HL-60 (cell line): Measurements from ENCODE around the gene ANKS1B.
"Not testable (repeated sequence)": the region's sequence is repeated elsewhere in the genome, so short reads cannot be mapped to it uniquely, and the experiment has no call there.

Source experiments
- DNase-seq, 2 experiments: peaks; one replicate each; pipeline ENCODE4 v3.0.0-alpha.2; 2010 to 2020; ENCODE audit warnings: low read depth in 1 of 2, low spot score in 1 of 2
- H3K27ac ChIP-seq: fragments of 250-450 bp; sonication (Bioruptor Pico); replicated peaks from 2 replicates; pipeline ENCODE4 v1.5.1; 2020; ENCODE audit warnings: mild to moderate bottlenecking, moderate library complexity
- H3K27me3 ChIP-seq: fragments of 250-450 bp; sonication (Bioruptor Pico); 2 replicates; pipeline ENCODE4 v1.5.1; 2021; ENCODE audit warnings: mild to moderate bottlenecking, moderate library complexity; ENCODE audit not compliant: insufficient read depth, poor library complexity, severe bottlenecking
- H3K4me3 ChIP-seq: replicated peaks from 2 replicates; pipeline ENCODE4 v1.5.1; 2011; ENCODE audit warnings: mild to moderate bottlenecking, control low read depth, low read length; ENCODE audit not compliant: insufficient read depth
- GABPA ChIP-seq: IDR thresholded peaks from 2 replicates; pipeline ENCODE4 v1.6.1; 2012; ENCODE audit warnings: low read depth
- POLR2AphosphoS5 ChIP-seq: IDR thresholded peaks from 2 replicates; pipeline ENCODE4 v1.6.1; 2012; ENCODE audit warnings: low read depth
- SPI1 ChIP-seq: IDR thresholded peaks from 2 replicates; pipeline ENCODE4 v1.6.1; 2012; ENCODE audit warnings: low read depth, mild to moderate bottlenecking, borderline replicate concordance
- TF ChIP-seq, protein P1 (sequence below): IDR thresholded peaks from 2 replicates; pipeline ENCODE4 v1.6.1; 2012; ENCODE audit warnings: low read depth; ENCODE audit not compliant: insufficient replicate concordance
- TF ChIP-seq, protein P2 (sequence below): IDR thresholded peaks from one replicate; pipeline ENCODE4 v1.5.1; 2011; ENCODE audit warnings: low read length, control low read depth, inconsistent platforms; ENCODE audit not compliant: insufficient read depth

The ANKS1B gene

DNA sequence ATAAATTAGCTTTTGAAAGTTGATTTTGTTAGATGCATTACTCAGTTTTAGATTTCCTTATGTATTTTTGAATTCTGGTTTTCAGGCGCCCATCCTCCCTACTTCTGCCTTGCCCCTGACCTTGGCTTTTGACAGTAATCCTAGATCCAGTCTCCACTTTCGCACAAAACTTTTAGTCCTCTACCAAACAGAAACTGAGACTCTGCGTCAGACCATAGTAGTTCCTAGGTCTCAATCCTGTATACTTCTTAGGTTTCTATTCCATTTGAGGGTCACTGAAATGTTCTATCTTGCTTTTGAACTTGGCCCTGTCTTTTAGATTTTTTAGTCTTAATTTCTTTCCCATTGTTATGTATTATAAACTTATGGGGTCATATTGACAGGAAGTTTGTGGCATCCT lies 645.1 kb downstream of the ANKS1B start:
- H3K27ac ChIP-seq, result no peak overlapping the region
- no peaks in the 10 kb centered on the region for H3K27me3 ChIP-seq
- DNase-seq, result no peak
- TF ChIP-seq POLR2AphosphoS5 (no peak), GABPA (no peak), SPI1 (no peak)
- H3K4me3 ChIP-seq, result no peak overlapping the region

DNA sequence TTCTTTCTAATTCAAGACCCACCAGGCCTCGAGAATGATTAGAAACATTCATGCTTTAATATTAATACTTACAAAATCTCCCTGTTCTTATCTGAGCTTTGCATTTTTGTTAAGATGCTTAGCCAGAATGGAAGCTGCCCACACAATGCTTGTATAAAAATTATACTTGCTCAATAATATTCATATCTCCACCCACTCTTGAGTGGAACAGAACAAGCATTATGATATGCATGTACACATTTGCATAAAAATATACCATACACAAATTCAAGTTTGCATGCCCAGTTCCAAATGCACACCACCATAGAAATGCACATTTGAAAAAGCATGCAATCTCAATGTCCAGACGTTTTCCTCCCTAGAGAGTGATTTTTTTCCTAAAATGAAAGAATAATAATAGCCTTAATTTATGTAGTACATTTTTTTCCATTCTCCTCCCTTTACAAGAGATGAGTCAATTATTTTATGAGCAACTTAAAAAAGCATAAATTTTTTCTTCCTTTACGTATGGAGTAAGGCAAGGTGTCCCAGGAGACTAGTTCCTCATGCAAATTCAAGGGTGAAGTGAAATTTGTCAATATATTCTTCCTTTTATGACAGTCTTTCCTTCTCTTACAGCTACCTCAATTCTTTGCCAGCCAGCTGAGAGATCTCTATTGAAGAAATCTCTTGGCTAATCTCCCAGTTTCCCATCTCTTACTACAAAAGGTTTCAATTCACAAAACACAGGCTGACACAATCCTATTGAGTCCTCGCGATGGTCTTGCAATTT lies 650.3 kb downstream of the ANKS1B start:
- no peak overlapping the region for H3K27ac ChIP-seq
- no peak overlapping the region for H3K4me3 ChIP-seq
- no peak for DNase-seq
- no peaks in the 10 kb centered on the region for H3K27me3 ChIP-seq
- TF ChIP-seq SPI1 (no peak), GABPA (no peak), POLR2AphosphoS5 (no peak)
- TF ChIP-seq, protein P1, sequence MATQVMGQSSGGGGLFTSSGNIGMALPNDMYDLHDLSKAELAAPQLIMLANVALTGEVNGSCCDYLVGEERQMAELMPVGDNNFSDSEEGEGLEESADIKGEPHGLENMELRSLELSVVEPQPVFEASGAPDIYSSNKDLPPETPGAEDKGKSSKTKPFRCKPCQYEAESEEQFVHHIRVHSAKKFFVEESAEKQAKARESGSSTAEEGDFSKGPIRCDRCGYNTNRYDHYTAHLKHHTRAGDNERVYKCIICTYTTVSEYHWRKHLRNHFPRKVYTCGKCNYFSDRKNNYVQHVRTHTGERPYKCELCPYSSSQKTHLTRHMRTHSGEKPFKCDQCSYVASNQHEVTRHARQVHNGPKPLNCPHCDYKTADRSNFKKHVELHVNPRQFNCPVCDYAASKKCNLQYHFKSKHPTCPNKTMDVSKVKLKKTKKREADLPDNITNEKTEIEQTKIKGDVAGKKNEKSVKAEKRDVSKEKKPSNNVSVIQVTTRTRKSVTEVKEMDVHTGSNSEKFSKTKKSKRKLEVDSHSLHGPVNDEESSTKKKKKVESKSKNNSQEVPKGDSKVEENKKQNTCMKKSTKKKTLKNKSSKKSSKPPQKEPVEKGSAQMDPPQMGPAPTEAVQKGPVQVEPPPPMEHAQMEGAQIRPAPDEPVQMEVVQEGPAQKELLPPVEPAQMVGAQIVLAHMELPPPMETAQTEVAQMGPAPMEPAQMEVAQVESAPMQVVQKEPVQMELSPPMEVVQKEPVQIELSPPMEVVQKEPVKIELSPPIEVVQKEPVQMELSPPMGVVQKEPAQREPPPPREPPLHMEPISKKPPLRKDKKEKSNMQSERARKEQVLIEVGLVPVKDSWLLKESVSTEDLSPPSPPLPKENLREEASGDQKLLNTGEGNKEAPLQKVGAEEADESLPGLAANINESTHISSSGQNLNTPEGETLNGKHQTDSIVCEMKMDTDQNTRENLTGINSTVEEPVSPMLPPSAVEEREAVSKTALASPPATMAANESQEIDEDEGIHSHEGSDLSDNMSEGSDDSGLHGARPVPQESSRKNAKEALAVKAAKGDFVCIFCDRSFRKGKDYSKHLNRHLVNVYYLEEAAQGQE, result no peak
- TF ChIP-seq, protein P2, sequence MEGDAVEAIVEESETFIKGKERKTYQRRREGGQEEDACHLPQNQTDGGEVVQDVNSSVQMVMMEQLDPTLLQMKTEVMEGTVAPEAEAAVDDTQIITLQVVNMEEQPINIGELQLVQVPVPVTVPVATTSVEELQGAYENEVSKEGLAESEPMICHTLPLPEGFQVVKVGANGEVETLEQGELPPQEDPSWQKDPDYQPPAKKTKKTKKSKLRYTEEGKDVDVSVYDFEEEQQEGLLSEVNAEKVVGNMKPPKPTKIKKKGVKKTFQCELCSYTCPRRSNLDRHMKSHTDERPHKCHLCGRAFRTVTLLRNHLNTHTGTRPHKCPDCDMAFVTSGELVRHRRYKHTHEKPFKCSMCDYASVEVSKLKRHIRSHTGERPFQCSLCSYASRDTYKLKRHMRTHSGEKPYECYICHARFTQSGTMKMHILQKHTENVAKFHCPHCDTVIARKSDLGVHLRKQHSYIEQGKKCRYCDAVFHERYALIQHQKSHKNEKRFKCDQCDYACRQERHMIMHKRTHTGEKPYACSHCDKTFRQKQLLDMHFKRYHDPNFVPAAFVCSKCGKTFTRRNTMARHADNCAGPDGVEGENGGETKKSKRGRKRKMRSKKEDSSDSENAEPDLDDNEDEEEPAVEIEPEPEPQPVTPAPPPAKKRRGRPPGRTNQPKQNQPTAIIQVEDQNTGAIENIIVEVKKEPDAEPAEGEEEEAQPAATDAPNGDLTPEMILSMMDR, result no peak

- Histone ChIP-seq H3K4me3 (no peak overlapping the region), H3K27ac (no peak overlapping the region), H3K27me3 (no peaks in the 10 kb centered on the region)
- no peak for TF ChIP-seq POLR2AphosphoS5
- TF ChIP-seq, protein P1, result no peak
- no peak for TF ChIP-seq SPI1
- TF ChIP-seq, protein P2, result no peak
- no peak for TF ChIP-seq GABPA
- DNase-seq, result no peak
Measured at GRCh38 chr12:99332936-99333591, 651.7 kb downstream of the ANKS1B start.

DNA sequence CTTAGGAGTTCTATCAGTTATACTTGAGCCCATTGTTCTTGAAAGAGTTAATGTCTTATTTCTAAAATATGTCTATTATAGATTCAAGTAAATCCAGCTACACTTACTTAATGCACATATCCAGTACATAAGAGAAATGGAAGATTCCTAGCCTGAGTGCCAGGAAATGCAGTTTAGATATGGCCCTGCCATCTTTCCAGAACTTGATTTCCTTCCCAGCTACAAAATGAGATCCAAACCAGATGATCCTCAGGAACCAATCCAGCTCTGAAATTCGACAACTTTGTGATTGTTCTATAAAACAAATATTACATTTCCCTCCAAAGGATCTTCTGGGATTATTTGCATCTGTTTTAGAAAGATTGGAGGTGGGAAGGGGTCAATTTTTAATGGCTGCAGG lies 654.5 kb downstream of the ANKS1B start:
- H3K27ac ChIP-seq, result no peak overlapping the region
- DNase-seq, result no peak
- H3K27me3 ChIP-seq, result no peaks in the 10 kb centered on the region
- no peak overlapping the region for H3K4me3 ChIP-seq
- no peak for TF ChIP-seq POLR2AphosphoS5
- TF ChIP-seq, protein P1, result no peak

DNA sequence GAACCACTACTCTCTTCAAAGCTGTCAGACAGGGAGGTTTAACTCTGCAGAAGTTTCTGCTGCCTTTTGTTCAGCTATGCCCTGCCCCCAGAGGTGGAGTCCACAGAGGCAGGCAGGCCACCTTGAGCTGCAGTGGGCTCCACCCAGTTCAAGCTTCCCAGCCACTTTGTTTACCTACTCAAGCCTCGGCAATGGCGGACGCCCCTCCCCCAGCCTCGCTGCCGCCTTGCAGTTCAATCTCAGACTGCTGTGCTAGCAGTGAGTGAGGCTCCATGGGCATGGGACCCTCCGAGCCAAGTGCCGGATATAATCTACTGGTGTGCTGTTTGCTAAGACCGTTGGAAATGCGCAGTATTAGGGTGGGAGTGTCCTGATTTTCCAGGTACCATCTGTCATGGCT lies 663.5 kb downstream of the ANKS1B start:
- DNase-seq, H3K27me3 ChIP-seq, H3K4me3 ChIP-seq, H3K27ac ChIP-seq: not testable (repeated sequence)
